ENCODE results near the gene FBXO27. TPM values are rescaled to one million over a fixed set of nuclear protein-coding genes. Genes with fewer than 3 reads are reported as not detected.
A peak's percentile ranks its signal among the peaks of the same experiment; 100 is the strongest.
"Not testable (repeated sequence)": the region's sequence is repeated elsewhere in the genome, so short reads cannot be mapped to it uniquely, and the experiment has no call there.

The FBXO27 gene, protein sequence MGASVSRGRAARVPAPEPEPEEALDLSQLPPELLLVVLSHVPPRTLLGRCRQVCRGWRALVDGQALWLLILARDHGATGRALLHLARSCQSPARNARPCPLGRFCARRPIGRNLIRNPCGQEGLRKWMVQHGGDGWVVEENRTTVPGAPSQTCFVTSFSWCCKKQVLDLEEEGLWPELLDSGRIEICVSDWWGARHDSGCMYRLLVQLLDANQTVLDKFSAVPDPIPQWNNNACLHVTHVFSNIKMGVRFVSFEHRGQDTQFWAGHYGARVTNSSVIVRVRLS
- total RNA-seq = under 1 TPM; 0.71 to 0.90 TPM

GRCh38 chr19:39032063-39032918, at the start of gene FBXO27:
FBXO27 (minus strand) TSS chr19:39032549; CDS start chr19:39032227, 322 bp downstream.
- ATAC-seq (no peak), DNase-seq (peak; percentile 19)
- H3K27ac Mint-ChIP-seq = no peak within 1 kb of the TSS
- H3K4me3 Mint-ChIP-seq = peak within 1 kb of the TSS; percentile 58
- CTCF ChIA-PET = interaction anchor here (0.7 to 1.5 kb wide), 2 partner anchors 56 to 79 kb away, joined by 3 to 4 read pairs; partner anchors contain the start of gene FBXO17
- intact Hi-C loops (cut with DNase I, micrococcal nuclease) = loop anchor here in 1 of 2 experiments (10.0 kb wide), 1 partner anchor 67 kb away; no protein-coding TSS in a partner anchor
- POLR2A ChIA-PET = no interaction called here
- peaks cover 2% of the 10 kb centered on the region for H3K9me3 Mint-ChIP-seq (ENCODE audit: low read depth)
- H3K27me3 Mint-ChIP-seq = peaks cover 18% of the 10 kb centered on the region
- H3K36me3 Mint-ChIP-seq (ENCODE audit: low read depth) = no peaks in the 10 kb centered on the region
- H3K4me1 Mint-ChIP-seq = peaks cover 5% of the 10 kb centered on the region

DNA sequence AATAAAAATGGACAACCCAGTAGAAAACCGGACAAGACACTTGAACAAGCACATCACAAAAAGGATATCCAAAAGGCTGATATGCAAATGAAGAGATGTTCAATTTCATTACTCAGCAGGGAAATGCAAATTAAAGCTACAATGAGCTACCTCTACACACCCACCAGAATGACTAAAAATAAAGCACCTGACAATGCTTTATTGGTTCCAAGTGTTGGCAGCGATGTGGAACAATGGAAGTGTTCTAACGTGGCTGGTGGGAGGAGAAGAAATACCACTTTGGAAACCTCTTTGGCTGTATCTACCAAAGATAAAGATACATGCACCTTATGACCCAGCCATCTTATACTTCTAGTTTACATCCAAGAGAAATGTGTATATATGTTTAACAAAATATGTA, 48.1 kb upstream of the FBXO27 start:
- H3K27ac Mint-ChIP-seq = no peak overlapping the region
- intact Hi-C loops (cut with DNase I, micrococcal nuclease) = no loop called here
- ATAC-seq (no peak), DNase-seq (no peak)
- H3K4me1 Mint-ChIP-seq = peaks cover 13% of the 10 kb centered on the region
- ChIA-PET POLR2A (no interaction called here), CTCF (no interaction called here)
- H3K4me3 Mint-ChIP-seq = no peak overlapping the region
- peaks cover 35% of the 10 kb centered on the region for H3K27me3 Mint-ChIP-seq
- H3K36me3 Mint-ChIP-seq (ENCODE audit: low read depth) = no peaks in the 10 kb centered on the region
- H3K9me3 Mint-ChIP-seq (ENCODE audit: low read depth) = no peaks in the 10 kb centered on the region

- no peak overlapping the region for H3K27ac Mint-ChIP-seq
- intact Hi-C loops (cut with DNase I, micrococcal nuclease) = no loop called here
- H3K4me1 Mint-ChIP-seq = peaks cover 18% of the 10 kb centered on the region
- no peaks in the 10 kb centered on the region for H3K9me3 Mint-ChIP-seq (ENCODE audit: low read depth)
- no peak overlapping the region for H3K4me3 Mint-ChIP-seq
- DNase-seq = no peak
- H3K27me3 Mint-ChIP-seq = peaks cover 26% of the 10 kb centered on the region
- no peaks in the 10 kb centered on the region for H3K36me3 Mint-ChIP-seq (ENCODE audit: low read depth)
- ChIA-PET POLR2A (no interaction called here), CTCF (interaction anchor here (1.4 kb wide), 2 partner anchors 11 to 36 kb away, joined by 3 to 4 read pairs; no protein-coding TSS in a partner anchor)
- no peak for ATAC-seq
These were observed 46.3 kb upstream of the FBXO27 start for GRCh38 chr19:39078436-39079200.

GRCh38 chr19:39077323-39077722, 45.0 kb upstream of the FBXO27 start:
- DNase-seq = no peak
- ChIA-PET POLR2A (no interaction called here), CTCF (interaction anchor here (1.4 kb wide), 1 partner anchor 9 kb away, joined by 4 read pairs; no protein-coding TSS in a partner anchor)
- Mint-ChIP-seq H3K4me1 (peaks cover 15% of the 10 kb centered on the region), H3K27ac (no peak overlapping the region), H3K27me3 (peaks cover 13% of the 10 kb centered on the region), H3K36me3 (ENCODE audit: low read depth) (no peaks in the 10 kb centered on the region), H3K9me3 (ENCODE audit: low read depth) (no peaks in the 10 kb centered on the region), H3K4me3 (no peak overlapping the region)
- no peak for ATAC-seq
- intact Hi-C loops (cut with DNase I, micrococcal nuclease) = no loop called here

GRCh38 chr19:39074942-39075341, 42.6 kb upstream of the FBXO27 start:
- no peaks in the 10 kb centered on the region for H3K9me3 Mint-ChIP-seq (ENCODE audit: low read depth)
- ChIA-PET CTCF (interaction anchor here (0.5 to 2.1 kb wide), 2 partner anchors 23 to 123 kb away, joined by 3 to 10 read pairs; no protein-coding TSS in a partner anchor), POLR2A (no interaction called here)
- intact Hi-C loops (cut with DNase I, micrococcal nuclease) = no loop called here
- H3K36me3 Mint-ChIP-seq (ENCODE audit: low read depth) = no peaks in the 10 kb centered on the region
- peaks cover 16% of the 10 kb centered on the region for H3K4me1 Mint-ChIP-seq
- no peak overlapping the region for H3K4me3 Mint-ChIP-seq
- no peak overlapping the region for H3K27ac Mint-ChIP-seq
- H3K27me3 Mint-ChIP-seq = peaks cover 2% of the 10 kb centered on the region
- DNase-seq (no peak), ATAC-seq (no peak)

- H3K4me1 Mint-ChIP-seq = peaks cover 16% of the 10 kb centered on the region
- H3K9me3 Mint-ChIP-seq (ENCODE audit: low read depth) = no peaks in the 10 kb centered on the region
- POLR2A ChIA-PET = no interaction called here
- intact Hi-C loops (cut with DNase I, micrococcal nuclease) = no loop called here
- H3K27me3 Mint-ChIP-seq = no peaks in the 10 kb centered on the region
- CTCF ChIA-PET = interaction anchor here (0.5 to 2.1 kb wide), 3 partner anchors 22 to 144 kb away, joined by 3 to 10 read pairs (median 4); partner anchors contain the start of genes MRPS12 and SARS2
- peak overlapping the region; percentile 91 for H3K27ac Mint-ChIP-seq
- H3K4me3 Mint-ChIP-seq = peak overlapping the region; percentile 24
- DNase-seq (no peak), ATAC-seq (no peak)
- H3K36me3 Mint-ChIP-seq (ENCODE audit: low read depth) = no peaks in the 10 kb centered on the region
These were observed 41.9 kb upstream of the FBXO27 start for GRCh38 chr19:39074205-39074692.

- intact Hi-C loops (cut with DNase I, micrococcal nuclease) = no loop called here
- CTCF ChIA-PET = no interaction called here
- Mint-ChIP-seq H3K9me3 (ENCODE audit: low read depth) (no peaks in the 10 kb centered on the region), H3K27me3 (no peaks in the 10 kb centered on the region), H3K27ac (no peak overlapping the region), H3K4me1 (peaks cover 16% of the 10 kb centered on the region), H3K4me3 (no peak overlapping the region), H3K36me3 (ENCODE audit: low read depth) (no peaks in the 10 kb centered on the region)
- DNase-seq (no peak), ATAC-seq (no peak)
- POLR2A ChIA-PET = no interaction called here
These were observed 38.5 kb upstream of the FBXO27 start for GRCh38 chr19:39070888-39071287.

DNA sequence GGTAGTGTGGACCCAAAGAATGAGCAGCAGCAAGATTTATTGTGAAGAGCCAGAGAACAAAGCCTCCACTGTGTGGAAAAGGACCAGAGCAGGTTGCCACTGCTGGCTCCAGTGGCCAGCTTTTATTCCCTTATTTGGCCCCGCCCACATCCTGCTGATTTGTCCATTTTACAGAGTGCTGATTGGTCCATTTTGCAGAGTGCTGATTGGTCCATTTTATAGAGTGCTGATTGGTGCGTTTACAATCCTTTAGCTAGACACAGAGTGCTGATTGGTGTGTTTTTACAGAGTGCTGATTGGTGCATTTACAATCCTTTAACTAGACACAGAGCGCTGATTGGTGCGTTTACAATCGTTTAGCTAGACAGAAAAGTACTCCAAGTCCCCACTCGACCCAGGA, 35.9 kb upstream of the FBXO27 start:
- H3K27ac Mint-ChIP-seq; H3K4me3 Mint-ChIP-seq; intact Hi-C loops (cut with DNase I, micrococcal nuclease); H3K27me3 Mint-ChIP-seq; H3K36me3 Mint-ChIP-seq (ENCODE audit: low read depth); H3K9me3 Mint-ChIP-seq (ENCODE audit: low read depth); POLR2A ChIA-PET; ATAC-seq; H3K4me1 Mint-ChIP-seq: not testable (repeated sequence)
- DNase-seq = peak; percentile 19
- CTCF ChIA-PET = interaction anchor here (1.2 to 1.9 kb wide), 2 partner anchors 10 to 17 kb away, joined by 4 to 7 read pairs; no protein-coding TSS in a partner anchor

DNA sequence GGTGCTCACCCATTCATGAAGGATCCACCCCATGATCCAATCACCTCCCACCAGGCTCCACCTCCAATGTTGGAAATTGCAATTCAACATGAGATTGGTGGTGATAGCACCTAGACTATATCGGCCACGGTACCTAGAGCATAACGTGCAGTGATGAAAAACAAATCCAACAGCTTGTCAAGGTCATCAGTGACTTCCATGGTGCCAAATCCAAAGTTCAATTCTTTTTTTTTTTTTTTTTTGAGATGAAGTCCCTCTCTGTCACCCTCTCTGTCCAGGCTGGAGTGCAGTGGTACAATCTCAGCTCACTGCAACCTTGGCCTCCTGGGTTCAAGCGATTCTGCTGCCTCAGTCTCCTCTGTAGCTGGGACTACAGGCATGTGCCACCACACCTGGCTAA, 34.8 kb upstream of the FBXO27 start:
- ChIA-PET CTCF (interaction anchor here (0.6 to 1.9 kb wide), 2 partner anchors 15 to 106 kb away, joined by 4 to 7 read pairs; no protein-coding TSS in a partner anchor), POLR2A (no interaction called here)
- ATAC-seq (no peak), DNase-seq (no peak)
- Mint-ChIP-seq H3K4me3 (no peak overlapping the region), H3K4me1 (no peaks in the 10 kb centered on the region), H3K27ac (no peak overlapping the region), H3K27me3 (no peaks in the 10 kb centered on the region), H3K36me3 (ENCODE audit: low read depth) (no peaks in the 10 kb centered on the region), H3K9me3 (ENCODE audit: low read depth) (no peaks in the 10 kb centered on the region)
- intact Hi-C loops (cut with DNase I, micrococcal nuclease) = no loop called here

DNA sequence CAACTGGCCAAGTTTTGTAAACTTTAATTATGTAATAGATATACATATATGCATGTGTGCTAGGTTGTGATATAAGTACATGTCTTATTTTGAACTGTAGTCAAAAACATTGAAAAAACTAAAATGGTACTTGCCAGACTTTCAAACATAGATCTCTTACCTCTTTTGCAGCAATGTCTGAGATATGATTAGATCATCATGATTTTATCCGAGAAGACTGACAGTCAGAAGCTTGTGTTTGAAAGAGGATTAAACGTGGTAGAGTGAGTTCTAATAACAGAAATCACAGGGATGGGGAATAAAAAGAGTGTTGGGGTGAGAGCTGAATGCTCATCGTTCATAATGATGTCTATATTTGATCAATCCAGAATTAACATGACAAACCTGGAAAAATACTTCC, 33.6 kb upstream of the FBXO27 start:
- H3K27me3 Mint-ChIP-seq = peaks cover 2% of the 10 kb centered on the region
- no peak overlapping the region for H3K27ac Mint-ChIP-seq
- no peaks in the 10 kb centered on the region for H3K9me3 Mint-ChIP-seq (ENCODE audit: low read depth)
- intact Hi-C loops (cut with DNase I, micrococcal nuclease) = no loop called here
- no peak for ATAC-seq
- peaks cover 2% of the 10 kb centered on the region for H3K4me1 Mint-ChIP-seq
- no peaks in the 10 kb centered on the region for H3K36me3 Mint-ChIP-seq (ENCODE audit: low read depth)
- no peak overlapping the region for H3K4me3 Mint-ChIP-seq
- no peak for DNase-seq
- CTCF ChIA-PET = no interaction called here
- POLR2A ChIA-PET = no interaction called here

DNA sequence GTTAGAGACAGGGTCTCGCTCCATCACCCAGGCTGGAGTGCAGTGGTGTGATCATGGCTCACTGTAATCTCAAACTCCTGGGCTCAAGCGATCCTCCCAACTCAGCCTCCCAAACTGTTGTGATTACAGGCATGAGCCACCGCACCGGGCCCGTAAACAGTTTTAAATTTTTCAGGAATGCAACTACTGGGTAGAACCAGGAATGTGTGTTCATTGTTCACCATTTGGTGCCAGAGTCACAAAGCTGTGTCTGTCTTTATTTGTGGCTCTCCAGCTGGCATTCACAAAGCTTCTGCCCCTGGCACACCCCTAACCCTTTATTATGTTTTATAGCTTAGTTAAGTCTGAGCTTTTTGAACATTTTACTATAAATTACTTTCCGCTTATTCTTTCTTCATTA, 32.1 kb upstream of the FBXO27 start:
- ChIA-PET CTCF (interaction anchor here (0.7 to 2.1 kb wide), 2 partner anchors 12 to 480 kb away, joined by 3 to 5 read pairs; no protein-coding TSS in a partner anchor), POLR2A (no interaction called here)
- no peak overlapping the region for H3K27ac Mint-ChIP-seq
- ATAC-seq (no peak), DNase-seq (no peak)
- no peaks in the 10 kb centered on the region for H3K36me3 Mint-ChIP-seq (ENCODE audit: low read depth)
- peaks cover 2% of the 10 kb centered on the region for H3K27me3 Mint-ChIP-seq
- intact Hi-C loops (cut with DNase I, micrococcal nuclease) = no loop called here
- no peaks in the 10 kb centered on the region for H3K9me3 Mint-ChIP-seq (ENCODE audit: low read depth)
- H3K4me1 Mint-ChIP-seq = peaks cover 2% of the 10 kb centered on the region
- no peak overlapping the region for H3K4me3 Mint-ChIP-seq
